GM23338 (cell line): Measurements from ENCODE around the gene UBP1.
"Not testable (repeated sequence)": the region's sequence is repeated elsewhere in the genome, so short reads cannot be mapped to it uniquely, and the experiment has no call there.

ENCODE experiments used
- CTCF ChIP-seq, 2 experiments: fragments of 200-600 bp in 1 of 2; sonication (generic) in 1 of 2; conservative IDR thresholded peaks; 2 replicates each; pipeline versions ENCODE4 v1.5.1 to v1.6.1; 2016 to 2017; ENCODE audit warnings: antibody characterized with exemption in 2 of 2, low read depth in 2 of 2, mild to moderate bottlenecking in 2 of 2, moderate library complexity in 1 of 2
- JUNB ChIP-seq: IDR thresholded peaks from one replicate; pipeline ENCODE4 v1.6.1; 2016; ENCODE audit warnings: antibody characterized with exemption; ENCODE audit not compliant: unreplicated experiment
- POLR2AphosphoS5 ChIP-seq: IDR thresholded peaks from 2 replicates; pipeline ENCODE4 v1.6.1; 2016; ENCODE audit warnings: antibody characterized with exemption, low read depth

- not testable (repeated sequence) for TF ChIP-seq CTCF (conservative IDR thresholded peaks at IDR 0.05; ENCODE audit: low read depth in 2 of 2); JUNB; POLR2AphosphoS5
Measured at GRCh38 chr3:33447256-33447625, 7.0 kb upstream of the UBP1 start.
